IPS-18c (cell line): ENCODE data around the gene PTGER3.
A peak's percentile ranks its signal among the peaks of the same experiment; 100 is the strongest.

Experiments used
- H3K4me3 ChIP-seq: 2 replicates; pipeline ENCODE4 v1.7.0; 2013; ENCODE audit warnings: low read depth, mild to moderate bottlenecking, low read length, moderate library complexity; ENCODE audit not compliant: insufficient read depth
- H3K9me3 ChIP-seq: one replicate; pipeline ENCODE4 v1.6.1; 2013; ENCODE audit warnings: mild to moderate bottlenecking, low read length, moderate library complexity; ENCODE audit not compliant: control insufficient read depth, insufficient read depth

PTGER3 gene

GRCh38 chr1:71068325-71069240, 21.0 kb upstream of the PTGER3 start:
- no peak overlapping the region for H3K4me3 ChIP-seq
- H3K9me3 ChIP-seq: no peaks in the 10 kb centered on the region

- H3K9me3 ChIP-seq: no peaks in the 10 kb centered on the region
These were observed 7.2 kb upstream of the PTGER3 start for GRCh38 chr1:71054791-71055190.

GRCh38 chr1:71054281-71054731, 6.7 kb upstream of the PTGER3 start:
- H3K9me3 ChIP-seq: no peaks in the 10 kb centered on the region
- H3K4me3 ChIP-seq: no peak overlapping the region

More at GRCh38 chr1:71054791-71055190, 7.2 kb upstream of the PTGER3 start:
- H3K4me3 ChIP-seq: no peak overlapping the region

GRCh38 chr1:71053758-71054157, 6.1 kb upstream of the PTGER3 start:
- no peak overlapping the region for H3K4me3 ChIP-seq
- no peaks in the 10 kb centered on the region for H3K9me3 ChIP-seq

- H3K4me3 ChIP-seq: no peak overlapping the region
- no peaks in the 10 kb centered on the region for H3K9me3 ChIP-seq
These were observed 5.5 kb upstream of the PTGER3 start for GRCh38 chr1:71053146-71053545.

GRCh38 chr1:71049951-71050598, 2.5 kb upstream of the PTGER3 start:
- no peak overlapping the region for H3K4me3 ChIP-seq
- no peaks in the 10 kb centered on the region for H3K9me3 ChIP-seq

GRCh38 chr1:71046891-71047634, 553 bp downstream of the PTGER3 start:
- H3K4me3 ChIP-seq: peak overlapping the region; percentile 60

GRCh38 chr1:71045463-71046028, 2.1 kb downstream of the PTGER3 start:
- Histone ChIP-seq H3K9me3 (no peaks in the 10 kb centered on the region), H3K4me3 (no peak overlapping the region)

More at GRCh38 chr1:71046891-71047634, 553 bp downstream of the PTGER3 start:
- H3K9me3 ChIP-seq: no peaks in the 10 kb centered on the region

GRCh38 chr1:71044833-71045232, 2.8 kb downstream of the PTGER3 start:
- no peaks in the 10 kb centered on the region for H3K9me3 ChIP-seq
- H3K4me3 ChIP-seq: no peak overlapping the region

GRCh38 chr1:71043065-71043464, 4.6 kb downstream of the PTGER3 start:
- Histone ChIP-seq H3K9me3 (no peaks in the 10 kb centered on the region), H3K4me3 (no peak overlapping the region)

- H3K4me3 ChIP-seq: no peak overlapping the region
These were observed 5.8 kb downstream of the PTGER3 start for GRCh38 chr1:71041806-71042205.

GRCh38 chr1:71039661-71040262, 7.9 kb downstream of the PTGER3 start:
- Histone ChIP-seq H3K9me3 (no peaks in the 10 kb centered on the region), H3K4me3 (no peak overlapping the region)

More at GRCh38 chr1:71041806-71042205, 5.8 kb downstream of the PTGER3 start:
- no peaks in the 10 kb centered on the region for H3K9me3 ChIP-seq

- Histone ChIP-seq H3K9me3 (no peaks in the 10 kb centered on the region), H3K4me3 (no peak overlapping the region)
These were observed 8.7 kb downstream of the PTGER3 start for GRCh38 chr1:71038942-71039341.

GRCh38 chr1:71037829-71038620, 9.6 kb downstream of the PTGER3 start:
- Histone ChIP-seq H3K4me3 (no peak overlapping the region), H3K9me3 (no peaks in the 10 kb centered on the region)

- Histone ChIP-seq H3K9me3 (no peaks in the 10 kb centered on the region), H3K4me3 (no peak overlapping the region)
These were observed 10.6 kb downstream of the PTGER3 start for GRCh38 chr1:71037066-71037465.

GRCh38 chr1:71033136-71033535, 14.5 kb downstream of the PTGER3 start:
- Histone ChIP-seq H3K9me3 (no peaks in the 10 kb centered on the region), H3K4me3 (no peak overlapping the region; the same call in 1 of the 2 replicates)
